Stromal cell of bone marrow (primary cell): ENCODE data around the gene YTHDF2.
"Not testable (repeated sequence)": the region's sequence is repeated elsewhere in the genome, so short reads cannot be mapped to it uniquely, and the experiment has no call there.

ENCODE experiments used
- DNase-seq: peaks from one replicate; pipeline ENCODE4 v3.0.0-alpha.2; 2012; ENCODE audit warnings: low read depth

YTHDF2 gene

GRCh38 chr1:28759257-28759656 lies 22.5 kb downstream of the YTHDF2 start:
- no peak for DNase-seq

- DNase-seq, result no peak
Observed at GRCh38 chr1:28761189-28761588, 24.4 kb downstream of the YTHDF2 start.

GRCh38 chr1:28766532-28767183 lies 29.9 kb downstream of the YTHDF2 start:
- no peak for DNase-seq

- no peak for DNase-seq
Observed at GRCh38 chr1:28770601-28771165, 33.9 kb downstream of the YTHDF2 start.

GRCh38 chr1:28771921-28772320 lies 35.2 kb downstream of the YTHDF2 start:
- not testable (repeated sequence) for DNase-seq

- no peak for DNase-seq
Observed at GRCh38 chr1:28773105-28773504, 36.4 kb downstream of the YTHDF2 start.

GRCh38 chr1:28775121-28775942 lies 38.6 kb downstream of the YTHDF2 start:
- DNase-seq, result peak; percentile 60

- DNase-seq, result no peak
Observed at GRCh38 chr1:28776341-28776740, 39.6 kb downstream of the YTHDF2 start.

- no peak for DNase-seq
Observed at GRCh38 chr1:28778021-28778420, 41.3 kb downstream of the YTHDF2 start.

- no peak for DNase-seq
Observed at GRCh38 chr1:28779751-28780408, 43.1 kb downstream of the YTHDF2 start.

- no peak for DNase-seq
Observed at GRCh38 chr1:28781305-28781704, 44.6 kb downstream of the YTHDF2 start.

GRCh38 chr1:28782011-28782410 lies 45.3 kb downstream of the YTHDF2 start:
- DNase-seq, result no peak

GRCh38 chr1:28783363-28783762 lies 46.6 kb downstream of the YTHDF2 start:
- DNase-seq, result no peak

GRCh38 chr1:28789412-28789811 lies 52.7 kb downstream of the YTHDF2 start:
- no peak for DNase-seq

- DNase-seq, result no peak
Observed at GRCh38 chr1:28789816-28790215, 53.1 kb downstream of the YTHDF2 start.

GRCh38 chr1:28790377-28791035 lies 53.8 kb downstream of the YTHDF2 start:
- DNase-seq, result no peak

- not testable (repeated sequence) for DNase-seq
Observed at GRCh38 chr1:28791929-28792328, 55.2 kb downstream of the YTHDF2 start.

- DNase-seq, result no peak
Observed at GRCh38 chr1:28792644-28793121, 55.9 kb downstream of the YTHDF2 start.

GRCh38 chr1:28794582-28794981 lies 57.8 kb downstream of the YTHDF2 start:
- not testable (repeated sequence) for DNase-seq

GRCh38 chr1:28796352-28797211 lies 59.8 kb downstream of the YTHDF2 start:
- DNase-seq, result no peak

GRCh38 chr1:28800324-28800723 lies 63.6 kb downstream of the YTHDF2 start:
- no peak for DNase-seq
